GM12801 (cell line): ENCODE measurements around the gene POR.

ENCODE experiments used
- CTCF ChIP-seq: IDR thresholded peaks from one replicate; pipeline ENCODE4 v1.5.1; 2011; ENCODE audit warnings: control low read depth; ENCODE audit not compliant: insufficient read length; ENCODE audit errors: extremely low read depth

Gene POR

GRCh38 chr7:75971961-75972763 lies 57.2 kb downstream of the POR start:
- TF ChIP-seq CTCF: no peak

DNA sequence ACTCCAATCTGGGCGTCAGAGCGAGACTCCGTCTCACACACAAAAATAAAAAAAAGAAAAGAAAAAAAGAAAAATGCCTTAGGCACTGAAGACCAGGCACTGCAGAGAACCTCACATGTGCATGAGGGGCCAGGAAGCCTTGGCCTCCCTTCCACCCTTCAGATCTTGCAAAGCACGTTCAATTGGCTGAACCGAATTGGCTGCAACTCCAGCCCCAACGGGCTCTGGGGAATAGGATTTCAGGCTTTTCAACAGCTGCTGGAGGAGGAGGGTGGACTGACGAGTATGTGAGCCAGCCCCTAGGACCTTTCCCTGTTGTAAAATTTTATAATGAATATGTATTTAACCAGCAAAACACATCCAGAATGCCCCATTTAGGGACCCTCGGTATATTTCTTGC lies 62.8 kb downstream of the POR start:
- no peak for TF ChIP-seq CTCF

- TF ChIP-seq CTCF: no peak
These were observed 64.9 kb downstream of the POR start for GRCh38 chr7:75979759-75980429.

GRCh38 chr7:75980430-75981202 lies 65.7 kb downstream of the POR start:
- no peak for TF ChIP-seq CTCF

GRCh38 chr7:75981203-75981452 lies 66.2 kb downstream of the POR start:
- no peak for TF ChIP-seq CTCF

- no peak for TF ChIP-seq CTCF
These were observed 66.7 kb downstream of the POR start for GRCh38 chr7:75981453-75982305.
